HepG2 (cell line): ENCODE measurements around the gene PPP6R2. TPM values are rescaled to one million over a fixed set of nuclear protein-coding genes. Genes with fewer than 3 reads are reported as not detected.
A peak's percentile ranks its signal among the peaks of the same experiment; 100 is the strongest.

Experiments
- ATAC-seq: fragments of 200-7000 bp; cut with Tn5 transposase; 3 replicates; pipeline ENCODE4 v1.9.1; 2020; ENCODE audit warnings: mild to moderate bottlenecking, moderate library complexity
- BruUV-seq: library from RNA; stranded (reverse); fragments of 400-500 nt; replicated peaks from 2 replicates; lab custom pipeline; 2021; lab: Mats Ljungman, UMichigan
- CTCF ChIA-PET: fragments of 300-600 bp; formaldehyde crosslinking; extraction: SDS; loops from one replicate; lab custom pipeline; 2021; ENCODE audit warnings: low total read pairs, inconsistent platforms, low intra/inter-chr PET ratio; lab: Yijun Ruan, JAX
- POLR2A ChIA-PET: fragments of 350-600 bp; sonication (Branson Sonifier 250); formaldehyde crosslinking; loops from one replicate; lab custom pipeline; 2020; ENCODE audit warnings: antibody characterized with exemption, inconsistent platforms; lab: Yijun Ruan, JAX
- DNase-seq: peaks from one replicate; pipeline ENCODE4 v3.0.0-alpha.2; 2015; ENCODE audit warnings: low spot score
- FAIRE-seq: peaks from 3 replicates; lab custom pipeline; 2011; peaks lifted over from hg19 to GRCh38; lab: Jason Lieb, UNC
- H2AFZ ChIP-seq: one replicate; pipeline ENCODE4 v1.6.1; 2011; ENCODE audit warnings: low read length, inconsistent platforms
- H3K27ac ChIP-seq: fragments of 300-600 bp; 3 replicates; pipeline ENCODE4 v1.8.0; 2011; ENCODE audit warnings: mixed run types, mild to moderate bottlenecking, mixed read lengths, low read length, inconsistent platforms; ENCODE audit not compliant: insufficient read depth; ENCODE audit errors: extremely low read length
- H3K27me3 ChIP-seq, 2 experiments: fragments of 200-600 bp in 1 of 2; 2 replicates in 1 of 2; 3 replicates in 1 of 2; pipeline versions ENCODE4 v1.6.0 to v1.8.0; 2011; ENCODE audit warnings: low read length in 2 of 2, mild to moderate bottlenecking in 2 of 2, moderate library complexity in 2 of 2, inconsistent platforms in 1 of 2; ENCODE audit not compliant: insufficient read depth in 2 of 2, control insufficient read depth in 1 of 2
- H3K36me3 ChIP-seq, 2 experiments: fragments of 200-600 bp in 1 of 2; replicated peaks in 1 of 2; 2 replicates in 1 of 2; 3 replicates in 1 of 2; pipeline versions ENCODE4 v1.5.1 to v1.8.0; 2011; ENCODE audit warnings: low read length in 2 of 2, inconsistent platforms in 1 of 2; ENCODE audit not compliant: insufficient read depth in 2 of 2, control insufficient read depth in 1 of 2
- H3K4me1 ChIP-seq: 2 replicates; pipeline ENCODE4 v1.5.1; 2012; ENCODE audit warnings: low read length, inconsistent platforms; ENCODE audit not compliant: insufficient read depth
- H3K4me2 ChIP-seq: 2 replicates; pipeline ENCODE4 v1.6.0; 2011; ENCODE audit warnings: low read depth, low read length, inconsistent platforms
- H3K4me3 ChIP-seq, 3 experiments: fragments of 200-600 bp in 1 of 3; sonication (generic), shearing (Covaris generic) in 1 of 3; replicated peaks in 1 of 3; 2 replicates each; pipeline ENCODE4 v1.5.1; 2011 to 2016; ENCODE audit warnings: low read length in 3 of 3, inconsistent platforms in 2 of 3, low read depth in 2 of 3, mild to moderate bottlenecking in 2 of 3, control low read depth in 1 of 3, mixed read lengths in 1 of 3; ENCODE audit not compliant: insufficient read depth in 1 of 3
- H3K79me2 ChIP-seq: one replicate; pipeline ENCODE4 v1.6.1; 2011; ENCODE audit warnings: low read length, inconsistent platforms; ENCODE audit not compliant: insufficient read depth
- H3K9ac ChIP-seq: 2 replicates; pipeline ENCODE4 v1.6.0; 2011; ENCODE audit warnings: mild to moderate bottlenecking, low read depth, low read length, inconsistent platforms; ENCODE audit not compliant: insufficient read depth
- H3K9me3 ChIP-seq: 2 replicates; pipeline ENCODE4 v1.5.1; 2012; ENCODE audit warnings: mild to moderate bottlenecking, low read length
- H4K20me1 ChIP-seq: 2 replicates; pipeline ENCODE4 v1.6.0; 2011; ENCODE audit warnings: inconsistent platforms, mild to moderate bottlenecking, low read length, moderate library complexity; ENCODE audit not compliant: insufficient read depth
- AHR ChIP-seq: IDR thresholded peaks from 2 replicates; pipeline ENCODE4 v1.6.1; 2018; ENCODE audit warnings: missing genetic modification reagents, missing compliant biosample characterization
- DMAP1 ChIP-seq: IDR thresholded peaks from 2 replicates; pipeline ENCODE4 v1.6.1; 2016
- EED ChIP-seq: sonication (generic); formaldehyde crosslinking; IDR thresholded peaks from 2 replicates; pipeline ENCODE4 v1.5.0; 2020; ENCODE audit warnings: mild to moderate bottlenecking, missing genetic modification reagents
- FOXC1 ChIP-seq: sonication (generic); formaldehyde crosslinking; IDR thresholded peaks from 2 replicates; pipeline ENCODE4 v1.8.0; 2022; ENCODE audit warnings: mild to moderate bottlenecking, missing genetic modification reagents, borderline replicate concordance
- HES4 ChIP-seq: sonication (generic); formaldehyde crosslinking; IDR thresholded peaks from 2 replicates; pipeline ENCODE4 v1.9.0; 2021; ENCODE audit warnings: mild to moderate bottlenecking, missing genetic modification reagents, borderline replicate concordance
- HNF1B ChIP-seq: sonication (generic); formaldehyde crosslinking; IDR thresholded peaks from 2 replicates; pipeline ENCODE4 v1.5.1; 2020; ENCODE audit warnings: mild to moderate bottlenecking, moderate library complexity, missing genetic modification reagents
- MTERF4 ChIP-seq: sonication (generic); formaldehyde crosslinking; IDR thresholded peaks from 2 replicates; pipeline ENCODE4 v1.8.0; 2023; ENCODE audit warnings: mild to moderate bottlenecking, missing genetic modification reagents
- PTBP1 ChIP-seq: fragments of 200-400 bp; formaldehyde crosslinking; IDR thresholded peaks from 2 replicates; pipeline ENCODE4 v1.6.1; 2018; ENCODE audit warnings: low read length, low read depth; ENCODE audit not compliant: poor library complexity, severe bottlenecking
- TBX2 ChIP-seq: sonication (generic); formaldehyde crosslinking; IDR thresholded peaks from 2 replicates; pipeline ENCODE4 v1.5.0; 2020; ENCODE audit warnings: missing genetic modification reagents, mild to moderate bottlenecking, borderline replicate concordance
- ZBTB38 ChIP-seq: sonication (generic); formaldehyde crosslinking; IDR thresholded peaks from 2 replicates; pipeline ENCODE4 v1.5.1; 2020; ENCODE audit warnings: mild to moderate bottlenecking, missing genetic modification reagents
- ZNF691 ChIP-seq: sonication (generic); formaldehyde crosslinking; IDR thresholded peaks from 2 replicates; pipeline ENCODE4 v1.4.0; 2020; ENCODE audit warnings: missing genetic modification reagents, low read depth, mild to moderate bottlenecking, borderline replicate concordance
- ZNF788 ChIP-seq: sonication (generic); formaldehyde crosslinking; IDR thresholded peaks from 2 replicates; pipeline ENCODE4 v1.5.0; 2020; ENCODE audit warnings: mild to moderate bottlenecking, missing genetic modification reagents, borderline replicate concordance
- WGBS: methylation state at CpG from one replicate; pipeline ENCODE4 v1.1.6; 2017; ENCODE audit warnings: low lambda C conversion rate; 5-methylcytosine and 5-hydroxymethylcytosine counted together
- in situ Hi-C: cut with HindIII; loops from 2 replicates; pipeline ENCODE4 v1.10.0; 2017; ENCODE audit warnings: low pct_unique_long_range_greater_than_20kb; ENCODE audit not compliant: extremely low pct_ligation_motif_present
- intact Hi-C: fragments of 100-400 bp; cut with micrococcal nuclease; formaldehyde crosslinking; loops from one replicate; pipeline ENCODE4 v1.10.0; 2022; ENCODE audit not compliant: unreplicated experiment
- polyA plus RNA-seq, 8 experiments: library from polyadenylated mRNA; depleted of rRNA in 3 of 8; stranded (reverse) in 7 of 8; unstranded in 1 of 8; fragments of >200 nt; fragmentation: Illumina TruSeq in 4 of 8; extraction: Trizol in 4 of 8; gene quantifications; 2 replicates each; pipeline versions ENCODE4 v1.2.1 to v1.2.3, GENCODE V29; 2011 to 2016; ENCODE audit warnings: low read depth in 4 of 8, missing spikeins in 1 of 8, mixed read lengths in 1 of 8; ENCODE audit not compliant: insufficient read depth in 1 of 8
- total RNA-seq, 5 experiments: library from RNA; depleted of rRNA; stranded (reverse); fragments of >200 nt; fragmentation: Illumina TruSeq; extraction: Trizol; gene quantifications; 2 replicates each; pipeline ENCODE4 v1.2.3, GENCODE V29; 2016; ENCODE audit warnings: low read depth in 1 of 5
- TF ChIP-seq, protein P1 (sequence below): IDR thresholded peaks from 2 replicates; pipeline ENCODE4 v1.6.1; 2018; ENCODE audit warnings: missing genetic modification reagents

Gene PPP6R2
- total and polyA plus RNA-seq, 2 of the 13 experiments (the other 11 are each of a cell fraction or from before 2014, with no cell fraction given): 55.0 to 102 TPM

GRCh38 chr22:50486561-50487289, 143.6 kb downstream of the PPP6R2 start, which contains the start of gene MIOX:
Gene MIOX (plus strand): TSS chr22:50486859. CDS start chr22:50486898, 39 bp downstream.
- no TSS peak for BruUV-seq
- H3K9ac ChIP-seq: peak within 1 kb of the TSS; percentile 52
- peak within 1 kb of the TSS; percentile 87 for H3K4me2 ChIP-seq
- DNase-seq (no peak), ATAC-seq (peak; percentile 49), FAIRE-seq (no peak)
- no peaks in the 10 kb centered on the region for H3K27me3 ChIP-seq
- H4K20me1 ChIP-seq: no peaks in the 10 kb centered on the region; the same call in 1 of the 2 replicates
- ChIA-PET CTCF (no interaction called here), POLR2A (interaction anchor here (1.1 to 2.2 kb wide), 7 partner anchors 9 to 96 kb away, joined by 3 to 12 read pairs (median 4); partner anchors contain the start of genes CHKB, LMF2, NCAPH2 and SBF1)
- no peaks in the 10 kb centered on the region for H3K9me3 ChIP-seq
- intact Hi-C loops (no loop called here), in situ Hi-C loops (no loop called here)
- H3K36me3 ChIP-seq: no peaks in the 10 kb centered on the region
- H3K4me1 ChIP-seq: peaks cover 57% of the 10 kb centered on the region
- no peaks in the 10 kb centered on the region for H3K79me2 ChIP-seq
- H3K27ac ChIP-seq: peak within 1 kb of the TSS; percentile 30
- H3K4me3 ChIP-seq: peak within 1 kb of the TSS; percentile 8 to 64 (median 22); a peak in 5 of 6 replicates
- 17% methylated on average over 8 of the region's 23 CpGs for WGBS
- no peak within 1 kb of the TSS for H2AFZ ChIP-seq
- TF ChIP-seq PTBP1 (no peak), TBX2 (CRISPR knock-in tag) (peak; percentile 26; the same call in 1 of the 2 replicates), ZBTB38 (CRISPR knock-in tag) (peak; percentile 16; the same call in 1 of the 2 replicates), FOXC1 (CRISPR knock-in tag) (no peak), HES4 (CRISPR knock-in tag) (0 out of 2 replicates have a peak, but pooled peaks have one; percentile 35), ZNF788 (CRISPR knock-in tag) (peak; percentile 48; the same call in 1 of the 2 replicates), MTERF4 (CRISPR knock-in tag) (0 out of 2 replicates have a peak, but pooled peaks have one; percentile 49), DMAP1 (CRISPR knock-in tag) (peak; percentile 39; the same call in 1 of the 2 replicates), EED (CRISPR knock-in tag) (0 out of 2 replicates have a peak, but pooled peaks have one; percentile 35), HNF1B (CRISPR knock-in tag) (0 out of 2 replicates have a peak, but pooled peaks have one; percentile 30), AHR (CRISPR knock-in tag) (no peak), ZNF691 (CRISPR knock-in tag) (no peak)
- TF ChIP-seq, protein P1, sequence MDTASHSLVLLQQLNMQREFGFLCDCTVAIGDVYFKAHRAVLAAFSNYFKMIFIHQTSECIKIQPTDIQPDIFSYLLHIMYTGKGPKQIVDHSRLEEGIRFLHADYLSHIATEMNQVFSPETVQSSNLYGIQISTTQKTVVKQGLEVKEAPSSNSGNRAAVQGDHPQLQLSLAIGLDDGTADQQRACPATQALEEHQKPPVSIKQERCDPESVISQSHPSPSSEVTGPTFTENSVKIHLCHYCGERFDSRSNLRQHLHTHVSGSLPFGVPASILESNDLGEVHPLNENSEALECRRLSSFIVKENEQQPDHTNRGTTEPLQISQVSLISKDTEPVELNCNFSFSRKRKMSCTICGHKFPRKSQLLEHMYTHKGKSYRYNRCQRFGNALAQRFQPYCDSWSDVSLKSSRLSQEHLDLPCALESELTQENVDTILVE (CRISPR knock-in tag): 0 out of 2 replicates have a peak, but pooled peaks have one; percentile 21
